Inflammatory macrophage treated with lipopolysaccharide for 1 hour (primary cell): Measurements from ENCODE around the gene ITM2C.

Experiments
- DNase-seq, 2 donors: peaks; one replicate each; pipeline ENCODE4 v3.0.0-alpha.2; 2020 to 2022

Gene ITM2C

DNA sequence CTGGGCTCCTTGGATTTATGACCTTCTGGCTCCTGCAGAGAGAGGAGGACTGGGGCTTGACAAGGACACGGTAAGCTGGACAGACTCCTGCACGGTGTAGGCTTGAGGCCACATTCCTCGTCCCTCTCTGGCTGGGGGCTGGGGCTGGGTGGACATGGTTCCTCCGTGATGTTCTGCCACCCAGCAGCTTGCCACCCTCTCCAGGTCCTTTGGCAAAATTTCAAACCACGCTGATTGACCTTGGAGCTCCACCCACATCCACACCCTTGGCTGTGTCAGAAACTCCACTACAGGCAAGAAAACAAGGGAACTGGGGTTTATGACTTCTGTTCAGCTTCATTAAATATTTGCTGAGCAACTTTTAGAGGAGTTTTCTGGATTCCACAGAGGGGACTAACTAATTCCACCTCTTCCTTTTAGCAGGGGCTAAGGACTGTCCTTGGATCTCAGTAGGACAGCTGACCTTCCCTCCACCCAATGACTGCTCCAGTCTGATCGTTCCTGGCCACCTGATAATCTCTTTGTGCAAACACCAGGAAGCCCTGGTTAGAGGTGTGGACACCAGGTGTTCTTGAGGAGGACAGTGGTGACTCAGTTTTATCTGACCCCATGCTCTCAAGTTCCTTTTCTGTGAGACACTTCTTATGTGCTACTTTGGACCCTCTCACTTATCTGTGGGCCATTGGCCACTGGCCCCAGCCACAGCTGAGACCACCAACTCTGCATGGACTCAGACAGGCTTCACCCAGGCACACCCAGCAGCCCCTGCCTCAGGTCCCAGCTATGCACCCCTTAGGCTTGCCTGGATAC lies 31.0 kb downstream of the ITM2C start:
- no peak for DNase-seq

DNA sequence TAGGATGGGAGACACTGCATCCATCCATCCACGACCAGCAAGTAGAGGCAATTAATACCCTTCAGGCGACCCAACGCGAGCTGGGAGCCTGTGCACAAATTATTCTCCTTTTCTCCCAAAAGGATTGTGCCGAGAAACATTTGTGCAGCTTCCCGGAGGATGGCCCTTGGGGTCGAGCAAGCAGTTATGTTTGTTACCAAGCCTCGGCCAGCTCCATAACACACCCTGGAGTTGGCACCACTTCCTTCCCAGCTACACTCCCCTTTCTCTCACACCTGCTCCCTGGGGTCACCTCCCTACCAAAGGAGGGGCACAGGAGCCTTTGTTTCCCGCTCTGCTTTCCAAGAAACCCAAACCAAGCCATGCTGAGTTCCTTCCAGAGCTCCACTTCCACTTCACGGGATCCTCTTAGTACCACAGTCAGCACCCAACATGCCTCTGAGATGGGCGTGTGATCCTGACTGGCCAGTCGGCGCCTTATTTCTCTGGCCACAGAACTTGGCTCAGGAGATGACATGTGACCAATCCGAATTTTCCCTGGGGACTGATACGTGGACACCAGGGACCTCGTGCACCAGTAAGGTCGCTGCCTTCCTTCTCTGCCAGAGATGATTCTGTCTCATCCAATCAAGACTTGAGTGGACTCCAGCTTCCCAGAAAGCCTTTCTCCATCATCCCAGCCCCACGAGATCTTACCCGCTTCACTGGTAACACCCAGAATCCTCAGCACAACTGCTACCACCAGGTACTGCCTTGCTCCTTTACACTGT lies 31.8 kb downstream of the ITM2C start:
- no peak for DNase-seq

- DNase-seq, result peak; percentile 20 to 51
Observed at GRCh38 chr2:230898016-230898712, 33.4 kb downstream of the ITM2C start.

DNA sequence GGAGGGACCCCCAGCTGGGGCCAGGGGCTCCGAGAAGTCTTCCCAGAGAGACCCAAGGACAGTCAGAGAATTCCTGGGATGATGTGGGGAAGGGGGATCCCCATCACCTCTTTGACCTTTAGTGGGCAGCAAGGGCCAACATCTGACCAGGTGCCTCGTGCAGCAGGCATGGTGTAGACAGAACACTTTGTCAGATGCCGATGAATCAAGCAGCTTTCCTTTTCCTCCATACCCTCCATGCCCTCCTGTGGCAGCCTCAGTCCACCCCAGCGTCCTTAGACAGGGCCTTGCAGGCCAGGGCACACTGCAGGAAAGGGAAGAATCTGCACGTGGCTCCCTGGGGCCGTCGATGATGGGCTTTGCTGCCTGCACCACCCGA lies 34.0 kb downstream of the ITM2C start:
- no peak for DNase-seq

DNA sequence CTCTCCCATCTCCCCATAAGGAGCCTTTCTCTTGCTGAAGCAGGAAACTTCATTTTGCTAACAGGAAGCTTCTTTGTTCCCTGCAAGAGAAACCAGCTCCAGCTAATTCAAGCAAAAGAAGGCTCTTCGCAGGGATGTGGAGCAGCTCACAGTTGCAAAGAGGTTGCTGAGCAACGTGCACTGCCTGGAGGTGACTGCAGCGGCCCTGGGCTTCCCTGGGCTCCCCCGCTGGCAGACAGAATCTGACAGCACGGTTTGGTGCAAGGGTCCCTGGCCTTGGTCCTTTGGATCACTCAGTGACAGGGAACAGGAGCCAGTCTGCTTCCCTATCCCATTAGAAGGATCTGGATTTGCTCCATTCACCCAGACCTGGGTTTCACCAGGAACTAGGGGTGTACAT lies 34.5 kb downstream of the ITM2C start:
- no peak for DNase-seq

DNA sequence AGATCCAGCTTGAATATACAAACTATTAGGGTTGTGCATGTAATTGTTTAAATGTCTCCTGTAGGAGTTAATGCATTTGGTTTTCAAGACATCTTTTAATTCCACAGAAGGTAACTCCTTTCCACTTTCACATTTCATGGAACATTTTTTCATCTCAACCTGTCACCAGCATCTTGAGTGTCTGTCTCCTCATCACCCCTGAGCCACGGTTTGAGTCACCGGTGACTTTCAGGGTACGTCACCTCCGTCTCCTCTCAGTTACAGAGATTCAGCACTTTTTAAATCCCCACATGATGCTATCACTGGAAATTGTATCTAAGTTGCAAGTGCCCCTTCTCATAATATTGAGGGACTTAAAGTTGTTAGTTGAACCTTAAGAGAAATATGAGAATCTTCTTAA lies 35.0 kb downstream of the ITM2C start:
- DNase-seq, result no peak

DNA sequence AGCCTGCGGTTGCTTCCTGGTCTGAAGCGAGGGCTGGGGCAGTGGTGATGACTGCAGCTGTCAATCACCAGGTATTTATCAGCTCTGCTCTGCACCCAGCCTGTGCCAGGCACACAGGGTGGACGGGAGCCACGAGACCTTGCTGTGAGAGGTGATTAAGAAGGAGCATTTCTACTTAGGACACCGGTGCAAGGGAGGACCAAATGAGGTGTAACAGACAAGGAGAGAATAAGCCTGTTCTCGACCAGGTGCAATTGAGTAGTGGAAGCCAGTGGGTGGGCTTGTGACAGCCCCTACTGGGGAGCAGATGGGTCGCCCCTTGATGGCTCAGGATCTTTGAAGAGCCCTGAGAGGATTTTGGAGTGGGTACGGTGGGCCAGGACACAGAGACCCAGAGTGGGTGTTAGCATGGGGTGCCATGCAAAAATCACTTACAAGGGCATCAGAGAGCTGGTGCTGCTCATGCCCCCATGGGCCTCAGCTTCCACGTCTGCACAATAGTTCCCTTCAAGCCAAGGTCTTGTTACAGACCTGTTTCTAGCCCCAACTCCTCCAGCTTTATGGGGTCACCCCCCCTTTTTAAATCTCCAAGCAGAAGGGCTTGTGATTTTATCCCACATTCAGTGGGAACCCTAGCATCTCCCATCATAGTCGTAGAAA lies 35.7 kb downstream of the ITM2C start:
- DNase-seq, result no peak

DNA sequence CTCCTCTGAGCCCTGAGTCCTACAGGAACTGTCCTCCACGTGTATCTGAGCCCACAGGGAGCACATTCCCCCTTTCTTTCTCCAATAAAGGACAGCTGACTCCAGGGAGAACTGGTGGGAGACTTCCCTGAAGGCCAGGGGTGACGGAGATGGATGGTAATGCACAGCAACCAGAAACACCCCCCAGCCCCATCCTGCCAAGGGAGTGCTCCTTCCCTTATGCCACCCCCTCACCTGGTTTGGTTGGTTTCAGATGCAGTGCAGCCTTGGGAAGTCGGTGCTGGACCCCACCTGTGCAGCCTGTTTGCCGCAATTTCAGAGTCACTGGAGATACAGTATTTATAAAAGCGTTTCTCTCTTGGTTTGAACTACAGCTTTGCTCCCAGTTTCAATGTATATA lies 36.3 kb downstream of the ITM2C start:
- no peak for DNase-seq

DNA sequence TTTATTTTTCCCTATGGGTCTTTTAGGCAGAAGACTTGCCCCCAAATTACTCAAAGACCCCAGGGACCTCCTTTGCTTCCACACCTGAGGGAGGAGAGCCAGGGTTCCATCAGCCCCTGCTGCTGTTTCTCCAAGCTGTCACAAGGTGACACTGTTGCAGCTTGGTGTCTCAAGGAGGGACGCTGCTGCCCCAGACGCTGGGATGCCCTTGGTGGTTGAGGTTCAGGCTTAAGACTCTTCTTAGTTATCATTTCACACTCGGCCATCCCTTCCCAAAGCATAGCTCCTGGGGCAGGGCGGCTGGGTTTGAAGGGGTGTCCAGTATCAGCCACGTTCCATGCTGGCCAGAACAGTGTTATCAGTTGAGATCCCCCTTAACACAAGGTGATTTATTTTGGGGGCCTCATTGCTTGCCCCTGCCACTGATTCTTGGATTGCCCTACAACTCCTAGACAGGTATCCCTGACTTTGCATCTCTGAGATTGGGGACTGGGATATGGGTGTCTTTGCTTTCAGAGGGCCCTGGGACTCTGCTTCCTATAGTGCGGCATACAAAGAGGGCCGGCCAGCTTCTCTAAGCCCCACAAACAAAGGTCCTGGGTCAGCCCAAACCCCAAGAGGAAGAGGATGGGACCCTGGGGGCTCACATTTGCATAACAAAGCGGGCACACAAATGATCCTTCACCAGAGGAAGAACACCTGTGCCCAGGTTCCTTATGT lies 37.6 kb downstream of the ITM2C start:
- DNase-seq, result peak; percentile 55 to 68

GRCh38 chr2:230903231-230904150 lies 38.7 kb downstream of the ITM2C start:
- no peak for DNase-seq

GRCh38 chr2:230904856-230905447 lies 40.2 kb downstream of the ITM2C start:
- DNase-seq, result no peak

DNA sequence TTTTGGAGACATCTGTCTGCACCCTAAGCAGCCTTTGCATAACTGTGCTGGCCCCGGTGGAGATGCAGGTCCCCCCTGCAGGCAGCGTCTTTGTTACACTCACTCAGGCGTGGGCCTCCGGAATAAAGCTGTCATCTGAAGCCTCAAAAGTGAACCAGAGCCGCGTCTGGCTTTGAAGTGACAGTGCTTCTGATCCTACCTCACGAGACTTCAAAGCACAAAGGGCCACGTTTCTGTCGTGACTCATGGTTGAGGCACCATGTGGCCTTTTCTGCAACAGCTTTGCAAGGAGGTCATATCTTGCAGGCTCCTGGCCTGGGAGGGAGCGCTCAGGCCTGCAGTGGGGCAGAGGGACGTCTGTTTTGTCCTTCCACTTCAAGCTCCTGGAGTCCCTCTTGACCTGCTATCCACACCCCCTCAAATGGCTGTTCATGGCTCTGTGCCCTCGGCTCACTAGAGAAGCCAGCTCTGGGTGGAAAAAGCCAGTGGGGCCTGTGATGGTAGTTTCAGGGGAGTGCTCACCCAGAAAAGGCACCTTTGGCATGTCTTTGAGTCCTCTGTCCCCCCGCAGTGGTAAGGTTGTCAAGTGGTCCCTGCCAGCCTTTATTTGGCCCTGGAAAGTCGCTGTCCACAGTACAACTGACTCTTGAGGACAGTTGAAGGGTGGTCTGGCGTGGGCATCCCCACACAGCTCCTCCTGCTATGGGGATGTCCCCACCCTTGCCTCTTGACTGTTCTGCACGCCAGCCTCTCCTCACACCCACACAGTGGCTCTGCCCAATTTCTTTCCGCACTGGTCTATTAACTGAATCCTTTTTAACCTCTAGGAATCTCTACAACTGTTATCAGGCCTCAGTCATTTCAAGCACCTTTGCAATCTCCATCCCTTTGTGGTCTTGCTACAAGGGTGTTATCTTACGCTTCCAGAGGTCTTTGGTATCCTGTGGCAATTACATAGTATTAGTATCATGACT lies 41.0 kb downstream of the ITM2C start:
- no peak for DNase-seq

- no peak for DNase-seq
Observed at GRCh38 chr2:230906471-230907230, 41.9 kb downstream of the ITM2C start.

GRCh38 chr2:230907361-230908091 lies 42.8 kb downstream of the ITM2C start:
- DNase-seq, result no peak

DNA sequence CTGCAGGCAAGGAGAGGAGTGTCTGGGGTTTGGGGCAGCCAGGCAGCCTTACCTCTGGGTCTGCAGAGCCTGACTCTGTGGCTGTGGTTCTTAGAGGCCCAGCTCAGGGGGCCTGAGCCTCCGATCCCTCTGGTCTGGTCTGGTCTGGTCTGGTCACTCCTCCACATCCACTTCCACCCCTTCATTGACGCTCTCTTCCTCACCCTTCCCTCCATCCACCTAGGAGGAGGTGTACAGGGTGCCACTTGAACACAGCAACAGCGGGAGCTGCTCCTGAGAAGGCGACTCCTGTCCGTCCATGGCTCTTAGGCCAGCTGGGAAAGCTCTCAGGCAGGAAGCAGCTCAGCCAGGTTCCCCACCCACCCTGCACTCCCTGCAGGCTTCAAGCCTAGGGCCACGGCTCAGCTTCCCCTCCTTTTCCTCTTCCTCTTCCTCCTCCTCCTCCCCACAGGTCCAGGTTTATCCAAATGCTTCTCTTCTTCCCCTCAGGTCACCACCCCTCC lies 43.4 kb downstream of the ITM2C start:
- DNase-seq, result no peak

DNA sequence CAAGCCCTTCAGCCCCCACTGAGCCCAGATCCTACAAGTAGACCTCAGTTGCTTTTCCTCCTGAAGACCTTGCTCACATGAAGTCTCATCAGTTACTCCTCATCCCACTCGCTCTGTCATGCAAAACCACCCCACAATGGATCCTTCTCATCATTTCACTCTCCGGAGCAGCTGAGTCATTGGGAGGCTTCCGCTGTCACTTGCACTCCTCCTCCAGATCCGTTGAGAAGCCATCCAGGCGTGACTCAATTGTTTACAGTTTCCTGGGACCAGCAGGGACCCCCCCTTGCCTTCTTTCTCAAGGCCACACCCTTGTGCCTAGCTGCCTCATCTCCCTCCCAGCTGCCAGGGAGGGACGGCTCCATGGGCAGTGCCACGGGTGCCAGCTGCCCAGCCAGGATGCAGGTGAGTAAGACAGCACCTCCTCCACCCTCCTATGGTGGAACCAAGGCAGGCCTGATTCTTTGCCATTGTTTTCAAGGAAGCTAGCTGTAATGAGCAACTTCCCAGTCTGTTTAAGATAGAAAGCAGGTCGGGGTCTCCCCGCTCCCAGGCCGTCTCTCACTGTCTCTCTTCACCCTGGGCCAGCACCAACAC lies 44.0 kb downstream of the ITM2C start:
- DNase-seq, result peak; percentile 80 to 95

DNA sequence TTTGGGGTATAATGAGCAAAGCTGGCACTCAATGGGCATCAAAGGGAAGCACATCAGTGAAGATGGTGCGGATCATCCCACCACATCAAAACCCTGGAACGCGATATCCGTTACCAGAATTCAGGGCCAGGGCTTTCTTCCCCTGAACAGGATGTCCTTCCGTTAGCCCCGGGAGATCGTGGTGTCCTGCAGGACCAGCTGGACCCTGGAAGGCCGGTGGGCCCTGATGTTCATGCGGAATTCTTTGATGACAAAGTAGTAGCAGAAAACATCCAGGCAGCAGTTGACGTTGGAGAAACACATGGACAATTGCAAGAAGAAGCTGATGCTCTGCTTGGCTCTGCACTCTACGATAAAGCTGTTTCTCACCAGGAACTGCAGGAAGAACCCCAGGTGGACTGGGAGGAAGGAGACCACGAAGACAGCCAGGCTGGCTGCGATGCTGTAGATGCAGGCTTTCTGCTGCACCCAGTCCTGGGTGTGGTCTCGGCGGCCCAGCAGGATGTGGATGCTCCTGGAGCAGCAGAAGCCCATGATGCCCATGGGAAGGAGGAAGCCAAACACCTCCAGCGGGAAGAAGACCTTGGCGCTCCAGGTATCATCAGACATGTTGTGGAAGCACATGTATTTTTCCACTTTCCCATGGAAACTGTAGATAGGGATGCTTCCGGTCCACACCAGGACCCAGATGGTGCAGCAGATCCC lies 45.3 kb downstream of the ITM2C start:
- DNase-seq, result no peak
